OCI-M2 (cell line): ENCODE measurements around the gene GARNL3.

Experiments used
- DNase-seq: peaks from one replicate; lab custom pipeline; 2025; ENCODE audit not compliant: unreplicated experiment; lab: John Stamatoyannopoulos, UW

Gene GARNL3

GRCh38 chr9:127370672-127371648 lies 106.4 kb downstream of the GARNL3 start:
- no peak for DNase-seq

- no peak for DNase-seq
Observed at GRCh38 chr9:127380479-127380878, 115.9 kb downstream of the GARNL3 start.

- DNase-seq = no peak
Observed at GRCh38 chr9:127382541-127382940, 118.0 kb downstream of the GARNL3 start.

GRCh38 chr9:127384016-127384730 lies 119.6 kb downstream of the GARNL3 start:
- no peak for DNase-seq

GRCh38 chr9:127384901-127385300 lies 120.3 kb downstream of the GARNL3 start:
- DNase-seq = no peak

- no peak for DNase-seq
Observed at GRCh38 chr9:127386249-127386648, 121.7 kb downstream of the GARNL3 start.

- no peak for DNase-seq
Observed at GRCh38 chr9:127386981-127387380, 122.4 kb downstream of the GARNL3 start.

GRCh38 chr9:127388037-127388855 lies 123.7 kb downstream of the GARNL3 start:
- DNase-seq = no peak

GRCh38 chr9:127388856-127389238 lies 124.3 kb downstream of the GARNL3 start:
- DNase-seq = no peak

GRCh38 chr9:127389381-127390247 lies 125.0 kb downstream of the GARNL3 start:
- no peak for DNase-seq

- no peak for DNase-seq
Observed at GRCh38 chr9:127390248-127390545, 125.6 kb downstream of the GARNL3 start.

- no peak for DNase-seq
Observed at GRCh38 chr9:127390563-127390962, 126.0 kb downstream of the GARNL3 start.

- DNase-seq = no peak
Observed at GRCh38 chr9:127392166-127392565, 127.6 kb downstream of the GARNL3 start.

GRCh38 chr9:127392976-127393375 lies 128.4 kb downstream of the GARNL3 start:
- DNase-seq = no peak

- no peak for DNase-seq
Observed at GRCh38 chr9:127393645-127394044, 129.1 kb downstream of the GARNL3 start.

GRCh38 chr9:127395497-127396252 lies 131.1 kb downstream of the GARNL3 start:
- no peak for DNase-seq

GRCh38 chr9:127396253-127396807 lies 131.8 kb downstream of the GARNL3 start:
- no peak for DNase-seq

- peak; percentile 94 for DNase-seq
Observed at GRCh38 chr9:127396808-127397645, 132.5 kb downstream of the GARNL3 start, which contains the start of gene SLC2A8. Gene SLC2A8 (plus strand): TSS chr9:127397169. CDS start chr9:127397231, 62 bp downstream.
